Measurements from ENCODE around the gene INCENP. TPM values are rescaled to one million over a fixed set of nuclear protein-coding genes. Genes with fewer than 3 reads are reported as not detected.

Gene INCENP
- total RNA-seq, 2 donors from 2014 or later: 74.4 to 135 TPM

- Mint-ChIP-seq H3K4me3 (no peak overlapping the region), H3K9me3 (no peaks in the 10 kb centered on the region), H3K27ac (no peak overlapping the region), H3K4me1 (ENCODE audit: low read depth in 2 of 2) (peaks cover 0 to 4% of the 10 kb centered on the region in 2 donors), H3K36me3 (no peaks in the 10 kb centered on the region), H3K27me3 (no peaks in the 10 kb centered on the region)
- DNase-seq (ENCODE audit: low spot score) (no peak), ATAC-seq (no peak)
Observed at GRCh38 chr11:62140304-62141110, 16.7 kb downstream of the INCENP start.

DNA sequence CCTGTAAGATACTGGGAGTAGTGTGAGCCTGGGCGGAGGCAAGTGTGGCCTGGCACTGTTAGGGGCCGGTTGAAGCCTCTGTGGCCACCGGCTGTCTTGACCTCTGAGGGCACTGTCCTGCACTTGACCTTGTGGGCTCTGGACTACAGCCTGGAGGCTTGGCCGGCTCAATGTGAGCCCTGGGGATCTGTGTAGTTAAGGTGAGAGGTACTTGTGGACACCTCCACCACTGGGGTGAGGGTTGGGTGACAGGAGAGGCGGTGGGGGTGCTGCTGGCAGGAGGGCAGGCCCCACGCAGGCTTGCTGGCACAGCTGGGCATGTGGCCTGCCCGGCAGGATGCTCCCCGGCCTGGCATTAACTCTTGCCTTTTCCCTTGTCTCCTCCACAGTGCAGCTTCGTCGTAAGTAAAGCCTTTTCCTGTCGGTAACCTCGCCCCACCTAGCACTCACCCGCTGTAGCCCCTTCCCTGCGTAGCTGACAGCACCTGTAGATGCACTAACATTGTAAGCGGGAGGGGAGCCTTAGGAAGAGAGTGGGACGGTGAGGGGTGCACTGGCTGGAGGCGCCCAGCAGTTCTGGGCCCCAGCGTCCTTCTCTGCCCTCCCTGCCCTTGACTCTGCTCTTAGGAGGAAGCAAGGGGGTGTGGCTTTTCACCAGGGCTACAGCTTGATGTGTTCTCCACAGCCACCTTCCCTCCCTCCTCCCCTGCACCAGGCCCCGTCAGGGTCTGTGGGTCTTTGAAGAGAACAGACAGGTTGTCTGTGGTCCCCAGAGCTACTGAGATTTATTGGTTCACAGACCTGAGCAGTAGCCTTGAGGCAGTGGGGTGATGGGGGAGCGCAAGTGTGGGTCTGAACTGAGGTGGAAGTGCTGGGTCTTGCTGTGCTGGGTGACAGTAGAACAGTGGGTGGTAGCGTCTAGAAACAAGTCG is 17.6 kb downstream of the INCENP start:
- Mint-ChIP-seq H3K4me3 (no peak overlapping the region), H3K27me3 (no peaks in the 10 kb centered on the region), H3K4me1 (ENCODE audit: low read depth in 2 of 2) (peaks cover 0 to 4% of the 10 kb centered on the region in 2 donors), H3K27ac (no peak overlapping the region), H3K9me3 (no peaks in the 10 kb centered on the region), H3K36me3 (peaks cover 2% of the 10 kb centered on the region)
- DNase-seq (ENCODE audit: low spot score): no peak
- no peak for ATAC-seq

DNA sequence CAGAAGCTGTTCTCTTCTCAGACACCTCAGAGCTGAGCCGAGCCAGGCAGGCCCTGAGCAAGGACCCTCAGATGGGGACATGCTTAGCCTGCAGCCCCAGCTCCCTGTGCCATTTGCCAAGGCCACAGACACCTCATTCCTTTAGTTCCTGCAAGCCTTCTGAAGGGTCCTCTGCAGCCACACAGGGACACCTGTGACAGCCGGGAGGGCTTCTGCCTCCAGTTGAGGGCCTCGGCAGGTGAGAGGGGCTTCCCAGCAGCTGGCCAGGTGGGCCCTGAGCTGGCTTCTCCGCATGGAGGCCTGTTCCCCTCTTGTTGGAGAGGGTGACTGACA is 18.2 kb downstream of the INCENP start:
- Mint-ChIP-seq H3K4me1 (ENCODE audit: low read depth in 2 of 2) (no peaks in the 10 kb centered on the region), H3K9me3 (no peaks in the 10 kb centered on the region), H3K36me3 (peaks cover 5% of the 10 kb centered on the region), H3K27ac (no peak overlapping the region), H3K27me3 (no peaks in the 10 kb centered on the region), H3K4me3 (no peak overlapping the region)
- DNase-seq (ENCODE audit: low spot score) (no peak), ATAC-seq (no peak)

- DNase-seq (ENCODE audit: low spot score) (no peak), ATAC-seq (no peak)
- H3K36me3 Mint-ChIP-seq: peaks cover 11% of the 10 kb centered on the region
- H3K4me3 Mint-ChIP-seq: no peak overlapping the region
- H3K9me3 Mint-ChIP-seq: no peaks in the 10 kb centered on the region
- no peak overlapping the region for H3K27ac Mint-ChIP-seq
- no peaks in the 10 kb centered on the region for H3K4me1 Mint-ChIP-seq (ENCODE audit: low read depth in 2 of 2)
- H3K27me3 Mint-ChIP-seq: no peaks in the 10 kb centered on the region
Observed at GRCh38 chr11:62142921-62143320, 19.1 kb downstream of the INCENP start.

DNA sequence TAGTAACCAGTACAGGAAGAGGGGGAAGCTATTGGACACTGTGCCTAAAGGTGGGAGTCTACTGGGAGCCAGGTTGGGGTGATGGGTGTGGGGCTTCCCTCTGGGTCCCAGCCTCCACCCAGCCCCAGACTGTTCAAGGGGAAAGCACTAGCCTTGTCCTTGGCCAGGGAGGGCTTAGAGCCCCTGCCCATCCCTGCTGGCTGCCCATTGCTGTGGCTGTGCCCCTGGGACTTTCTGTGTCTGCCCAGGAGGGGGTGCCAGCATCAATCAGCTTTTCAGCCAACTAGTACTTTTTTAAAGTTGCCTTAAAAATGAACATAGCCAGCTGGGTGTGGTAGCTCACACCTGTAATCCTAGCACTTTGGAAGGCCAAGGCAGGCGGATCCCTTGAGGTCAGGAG is 19.9 kb downstream of the INCENP start:
- Mint-ChIP-seq H3K4me3 (no peak overlapping the region), H3K27me3 (no peaks in the 10 kb centered on the region), H3K4me1 (ENCODE audit: low read depth in 2 of 2) (no peaks in the 10 kb centered on the region), H3K27ac (no peak overlapping the region), H3K9me3 (no peaks in the 10 kb centered on the region), H3K36me3 (peaks cover 11% of the 10 kb centered on the region)
- ATAC-seq (no peak), DNase-seq (ENCODE audit: low spot score) (no peak)

- peaks cover 16% of the 10 kb centered on the region for H3K36me3 Mint-ChIP-seq
- no peaks in the 10 kb centered on the region for H3K27me3 Mint-ChIP-seq
- H3K4me3 Mint-ChIP-seq: no peak overlapping the region
- no peaks in the 10 kb centered on the region for H3K4me1 Mint-ChIP-seq (ENCODE audit: low read depth in 2 of 2)
- no peaks in the 10 kb centered on the region for H3K9me3 Mint-ChIP-seq
- no peak for ATAC-seq
- no peak overlapping the region for H3K27ac Mint-ChIP-seq
- DNase-seq (ENCODE audit: low spot score): no peak
Observed at GRCh38 chr11:62144641-62145255, 20.9 kb downstream of the INCENP start.

GRCh38 chr11:62145261-62145871 is 21.6 kb downstream of the INCENP start:
- Mint-ChIP-seq H3K9me3 (no peaks in the 10 kb centered on the region), H3K27ac (no peak overlapping the region), H3K4me1 (ENCODE audit: low read depth in 2 of 2) (no peaks in the 10 kb centered on the region), H3K36me3 (peaks cover 16% of the 10 kb centered on the region), H3K27me3 (no peaks in the 10 kb centered on the region), H3K4me3 (no peak overlapping the region)
- no peak for ATAC-seq
- DNase-seq (ENCODE audit: low spot score): no peak

- no peaks in the 10 kb centered on the region for H3K9me3 Mint-ChIP-seq
- H3K27me3 Mint-ChIP-seq: no peaks in the 10 kb centered on the region
- no peaks in the 10 kb centered on the region for H3K4me1 Mint-ChIP-seq (ENCODE audit: low read depth in 2 of 2)
- peak; percentile 54 for DNase-seq (ENCODE audit: low spot score)
- H3K27ac Mint-ChIP-seq: no peak overlapping the region
- no peak for ATAC-seq
- peaks cover 16% of the 10 kb centered on the region for H3K36me3 Mint-ChIP-seq
- H3K4me3 Mint-ChIP-seq: no peak overlapping the region
Observed at GRCh38 chr11:62146476-62147200, 22.8 kb downstream of the INCENP start.

DNA sequence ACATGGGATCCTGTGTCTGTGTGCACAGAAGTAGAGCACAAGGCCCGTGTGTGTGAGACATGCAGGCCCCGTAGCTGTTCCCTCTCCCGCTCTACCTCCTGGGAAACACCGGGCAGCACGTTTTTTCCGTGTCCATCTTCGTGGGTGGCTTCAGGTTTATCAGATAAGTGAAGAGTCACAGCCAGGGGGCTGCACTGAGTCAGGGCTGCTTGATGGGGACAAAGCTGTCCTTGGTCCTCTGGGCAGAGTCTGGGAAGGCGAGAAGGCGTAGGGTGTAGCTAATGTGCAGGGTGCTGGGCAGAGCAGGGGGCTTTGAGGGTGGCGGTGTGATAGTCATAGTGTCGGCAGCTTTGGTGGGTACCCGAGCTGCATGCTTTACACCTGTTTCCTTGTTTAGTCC is 23.7 kb downstream of the INCENP start:
- Mint-ChIP-seq H3K27me3 (no peaks in the 10 kb centered on the region), H3K27ac (no peak overlapping the region), H3K4me3 (no peak overlapping the region), H3K36me3 (peaks cover 16% of the 10 kb centered on the region), H3K9me3 (no peaks in the 10 kb centered on the region), H3K4me1 (ENCODE audit: low read depth in 2 of 2) (no peaks in the 10 kb centered on the region)
- DNase-seq (ENCODE audit: low spot score): no peak
- no peak for ATAC-seq

DNA sequence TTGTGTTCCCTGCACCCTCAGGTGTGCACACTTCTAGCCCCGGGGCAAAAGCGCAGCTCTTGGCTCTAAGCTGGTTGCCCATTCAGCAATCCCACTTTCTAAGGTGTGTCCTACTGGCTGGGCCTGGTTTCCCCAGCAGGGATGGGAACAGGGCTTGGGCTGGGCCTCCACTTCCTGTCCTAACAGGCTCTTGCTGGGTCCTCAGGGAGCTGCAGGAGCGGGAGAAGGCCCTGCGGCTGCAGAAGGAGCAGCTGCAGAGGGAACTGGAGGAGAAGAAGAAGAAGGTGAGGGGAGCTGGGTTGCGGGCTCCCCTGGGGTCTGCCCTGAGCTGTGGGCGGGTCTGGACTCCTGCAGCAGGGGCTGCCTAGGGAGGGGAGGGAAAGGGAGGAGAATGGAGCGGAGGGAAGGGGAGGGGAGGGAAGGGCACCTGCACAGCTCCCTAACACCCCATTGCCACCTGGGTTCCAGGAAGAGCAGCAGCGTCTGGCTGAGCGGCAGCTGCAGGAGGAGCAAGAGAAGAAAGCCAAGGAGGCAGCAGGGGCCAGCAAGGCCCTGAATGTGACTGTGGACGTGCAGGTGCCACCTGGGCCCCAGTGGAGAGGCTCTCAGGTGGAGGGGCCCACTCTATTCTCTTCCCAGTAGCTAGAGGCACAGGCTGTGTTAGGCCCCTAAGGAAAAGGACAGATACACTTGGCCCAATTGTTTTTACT is 24.6 kb downstream of the INCENP start:
- DNase-seq (ENCODE audit: low spot score): no peak
- Mint-ChIP-seq H3K27me3 (no peaks in the 10 kb centered on the region), H3K27ac (no peak overlapping the region), H3K4me3 (no peak overlapping the region), H3K4me1 (ENCODE audit: low read depth in 2 of 2) (no peaks in the 10 kb centered on the region), H3K9me3 (no peaks in the 10 kb centered on the region), H3K36me3 (peaks cover 16% of the 10 kb centered on the region)
- ATAC-seq: no peak

- H3K9me3 Mint-ChIP-seq: no peaks in the 10 kb centered on the region
- no peak overlapping the region for H3K4me3 Mint-ChIP-seq
- DNase-seq (ENCODE audit: low spot score) (no peak), ATAC-seq (no peak)
- no peaks in the 10 kb centered on the region for H3K4me1 Mint-ChIP-seq (ENCODE audit: low read depth in 2 of 2)
- no peaks in the 10 kb centered on the region for H3K27me3 Mint-ChIP-seq
- H3K27ac Mint-ChIP-seq: no peak overlapping the region
- H3K36me3 Mint-ChIP-seq: peaks cover 16% of the 10 kb centered on the region
Observed at GRCh38 chr11:62149986-62150886, 26.4 kb downstream of the INCENP start.
